ENCODE measurements around the gene ABTB2.
A peak's percentile ranks its signal among the peaks of the same experiment; 100 is the strongest.

Gene ABTB2

GRCh38 chr11:34313099-34313517, 44.7 kb downstream of the ABTB2 start:
- no peak for DNase-seq

- no peak for DNase-seq
Observed at GRCh38 chr11:34311126-34311525, 46.7 kb downstream of the ABTB2 start.

DNA sequence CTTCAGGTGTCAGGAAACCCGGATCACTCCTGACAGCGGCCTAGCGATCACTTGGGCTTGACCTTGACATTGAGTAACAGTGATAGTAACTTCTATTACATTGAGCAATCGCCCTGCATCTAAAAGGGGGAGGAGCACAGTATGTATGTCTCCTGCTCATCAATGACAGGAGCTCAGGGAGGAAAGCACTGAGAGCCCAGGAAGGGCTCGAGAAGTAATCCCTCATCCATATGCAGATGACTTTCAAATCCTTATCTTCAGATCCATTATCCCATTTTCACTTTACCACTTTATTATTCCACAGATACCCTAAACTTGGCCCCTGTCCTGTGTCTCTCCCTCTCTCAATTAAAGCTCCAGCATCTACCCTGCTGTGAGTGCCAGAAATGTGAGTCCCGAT, 47.8 kb downstream of the ABTB2 start:
- DNase-seq: no peak

GRCh38 chr11:34308913-34309585, 48.8 kb downstream of the ABTB2 start:
- DNase-seq: no peak

DNA sequence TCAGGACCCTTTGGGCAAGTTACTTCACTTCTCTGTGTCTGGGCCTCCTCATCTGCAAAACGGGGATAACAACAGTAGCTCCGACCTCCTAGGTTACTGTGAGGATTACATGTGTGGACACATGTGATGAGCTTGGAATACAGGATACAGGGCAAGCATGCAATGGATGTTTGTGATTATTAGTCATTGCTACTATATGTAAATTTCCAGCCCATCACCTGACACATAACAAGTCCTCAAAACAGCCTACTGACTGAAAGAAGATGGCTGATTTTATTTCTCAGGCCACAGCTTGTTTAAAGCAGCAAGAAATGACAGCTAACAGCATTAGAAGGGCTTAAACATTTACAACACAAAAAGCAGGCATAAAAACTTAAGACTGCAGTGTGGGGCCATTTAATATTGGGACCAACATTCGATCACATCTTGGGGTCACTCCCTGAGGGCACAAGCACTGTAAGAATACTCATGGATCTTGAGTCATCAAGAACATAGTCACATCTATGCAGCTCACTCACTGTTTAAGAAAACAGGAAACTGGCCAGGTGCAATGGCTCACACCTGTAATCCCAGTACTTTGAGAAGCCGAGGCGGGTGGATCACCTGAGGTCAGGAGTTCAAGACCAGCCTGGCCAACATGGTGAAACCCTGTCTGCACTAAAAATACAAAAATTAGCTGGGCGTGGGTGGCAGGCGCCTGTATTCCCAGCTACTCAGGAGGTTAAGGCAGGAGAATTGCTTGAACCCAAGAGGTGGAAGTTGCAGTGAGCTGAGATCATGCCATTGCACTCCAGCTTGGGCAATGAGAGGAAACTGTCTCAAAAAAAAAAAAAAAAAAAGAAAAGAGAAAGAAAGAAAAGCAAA, 49.5 kb downstream of the ABTB2 start:
- no peak for DNase-seq

GRCh38 chr11:34305780-34306179, 52.0 kb downstream of the ABTB2 start:
- DNase-seq: no peak

DNA sequence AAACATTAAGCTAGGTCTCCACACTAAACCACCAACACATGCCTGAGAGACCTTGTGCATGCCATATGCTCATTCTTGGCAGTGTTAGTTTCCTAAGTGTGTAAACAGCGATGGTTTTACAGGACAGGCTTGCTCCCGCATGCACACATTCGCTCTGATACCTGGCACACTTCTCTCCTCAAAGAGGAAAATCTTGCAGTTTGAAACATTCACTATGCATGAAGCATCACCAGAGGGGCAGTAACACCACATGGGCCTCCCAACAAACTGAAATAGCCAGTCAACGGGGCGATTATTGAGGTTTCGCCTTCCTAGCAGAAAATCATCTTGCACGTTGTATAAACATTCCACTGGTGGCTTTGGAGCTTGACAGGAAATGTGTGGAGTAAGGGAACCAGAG, 52.6 kb downstream of the ABTB2 start:
- no peak for DNase-seq

DNA sequence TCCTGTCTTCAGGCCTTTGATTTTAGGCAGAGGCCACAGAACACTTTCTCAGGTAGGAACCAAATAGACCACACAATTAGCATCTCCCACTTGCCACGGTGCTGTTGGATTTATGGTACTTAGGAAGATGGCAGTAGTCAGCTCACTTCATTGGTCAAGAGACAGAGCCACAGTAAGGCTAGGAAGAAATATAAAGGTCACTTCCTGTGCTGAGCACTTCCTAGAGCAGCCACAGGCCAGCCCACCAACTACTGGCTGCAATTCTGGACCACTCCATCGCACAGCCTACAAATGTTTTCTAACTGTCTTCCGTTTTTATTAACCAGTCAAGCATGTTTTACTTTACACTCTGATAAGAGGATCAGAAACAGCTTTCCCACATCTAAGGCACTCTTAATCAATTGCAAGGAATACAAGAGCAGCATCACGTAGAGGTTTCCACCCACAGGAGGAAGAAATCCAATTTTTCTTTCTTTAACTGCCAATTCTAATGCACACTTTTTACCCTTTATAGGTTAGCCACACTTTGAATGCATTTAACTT, 54.7 kb downstream of the ABTB2 start:
- no peak for DNase-seq

DNA sequence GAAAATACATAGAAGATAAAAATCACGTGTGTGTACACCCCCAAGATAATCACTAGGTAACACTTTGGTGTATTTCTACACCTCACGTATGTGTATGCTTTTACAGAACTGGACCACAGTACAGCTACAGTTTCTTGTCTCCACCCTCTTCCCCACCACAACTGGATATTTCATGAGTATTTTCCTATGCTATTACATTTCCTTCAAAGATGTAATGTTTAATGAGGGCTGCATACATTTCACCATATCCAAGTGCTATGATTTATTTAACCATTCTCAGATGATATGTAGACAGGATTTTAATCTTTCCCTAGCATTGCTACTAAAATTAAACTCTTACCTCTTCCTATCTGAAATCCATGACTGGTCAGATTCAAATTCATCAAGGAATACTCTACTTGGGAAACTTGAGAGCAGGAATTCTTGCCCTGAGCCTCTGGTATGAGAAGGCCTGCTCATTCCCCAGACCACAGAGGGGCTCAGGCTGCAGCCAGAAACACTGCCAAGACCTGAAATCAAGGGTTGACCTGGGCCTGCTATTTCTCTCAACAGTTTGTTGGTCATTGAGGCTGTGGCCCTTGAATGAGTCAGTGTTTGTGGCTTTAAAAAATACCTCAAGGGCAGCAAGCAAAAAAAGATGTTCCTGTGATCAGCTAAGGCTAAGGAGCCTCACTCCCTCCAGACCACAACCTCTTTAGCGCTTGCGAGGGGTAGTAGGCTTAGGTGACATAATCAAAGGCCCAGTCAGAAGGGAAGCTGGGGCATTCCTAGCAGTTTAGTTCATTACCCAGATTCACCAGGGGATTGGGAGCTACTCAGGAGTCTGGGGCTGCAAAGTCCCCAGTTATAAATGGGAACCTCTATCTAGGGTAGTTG, 55.5 kb downstream of the ABTB2 start:
- peak; percentile 40 for DNase-seq

- DNase-seq: no peak
Observed at GRCh38 chr11:34300926-34301295, 56.9 kb downstream of the ABTB2 start.

GRCh38 chr11:34300026-34300925, 57.5 kb downstream of the ABTB2 start:
- DNase-seq: no peak

GRCh38 chr11:34299284-34299972, 58.4 kb downstream of the ABTB2 start:
- DNase-seq: no peak

DNA sequence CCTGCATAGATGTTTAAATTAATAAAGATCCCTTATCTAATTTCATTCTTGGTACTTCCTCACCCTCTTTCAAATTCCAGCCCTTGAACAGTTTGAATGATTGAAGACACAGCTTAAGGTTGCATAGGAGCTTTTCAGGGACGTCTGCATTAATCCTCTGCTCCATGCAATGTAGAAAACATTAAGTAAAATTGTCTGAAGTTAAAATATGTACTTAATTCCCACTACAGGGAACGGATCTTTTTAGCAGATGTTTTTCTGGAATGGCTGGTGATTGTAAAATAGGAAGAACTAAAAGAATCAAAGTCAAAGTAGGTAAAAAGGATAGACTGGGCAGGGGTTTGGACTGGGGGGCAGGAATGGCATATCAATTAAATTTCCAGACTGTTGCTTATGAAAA, 58.9 kb downstream of the ABTB2 start:
- no peak for DNase-seq

- no peak for DNase-seq
Observed at GRCh38 chr11:34296412-34296811, 61.4 kb downstream of the ABTB2 start.

DNA sequence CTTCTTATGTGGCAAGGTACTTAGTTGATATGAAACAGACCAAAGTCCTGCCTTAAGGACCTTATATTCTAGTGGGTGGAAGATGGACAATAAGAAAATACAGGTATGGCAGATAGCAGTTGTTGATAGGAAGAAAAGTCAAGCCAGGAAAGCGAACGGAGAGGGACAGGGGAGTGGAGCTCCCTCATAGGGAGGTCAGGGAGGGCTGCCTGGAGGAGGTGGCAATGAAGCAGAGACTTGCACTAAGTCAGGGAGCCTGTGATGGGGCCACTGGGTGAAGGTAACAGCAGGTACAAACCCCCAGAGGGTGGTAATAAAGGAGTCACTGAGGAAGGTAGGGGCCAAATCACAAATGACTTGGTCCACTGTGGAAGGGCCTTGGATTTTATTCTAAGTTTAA, 65.3 kb downstream of the ABTB2 start:
- no peak for DNase-seq

GRCh38 chr11:34292111-34292510, 65.7 kb downstream of the ABTB2 start:
- DNase-seq: no peak

GRCh38 chr11:34290926-34291325, 66.9 kb downstream of the ABTB2 start:
- no peak for DNase-seq

DNA sequence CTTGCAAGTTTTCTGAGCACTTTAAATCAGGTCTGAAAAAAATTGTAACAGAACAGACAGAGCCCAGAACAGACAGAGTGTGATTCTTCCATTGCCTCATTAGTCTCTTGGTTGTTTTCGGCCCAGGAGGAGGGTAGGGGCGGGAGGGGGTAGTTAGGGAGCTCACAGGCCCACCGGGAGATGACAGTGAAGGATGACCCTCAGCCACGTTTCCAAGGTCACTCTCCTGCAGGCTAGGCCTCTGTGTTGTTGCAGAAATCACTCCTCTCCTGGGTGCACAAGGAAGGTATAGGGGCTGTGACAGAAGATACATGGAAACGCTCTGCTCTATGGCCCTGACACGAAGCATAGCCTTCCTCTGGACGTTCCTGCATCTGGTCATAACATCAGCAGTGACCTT, 69.3 kb downstream of the ABTB2 start:
- DNase-seq: no peak

GRCh38 chr11:34284811-34285481, 72.9 kb downstream of the ABTB2 start:
- DNase-seq: no peak

GRCh38 chr11:34284156-34284555, 73.7 kb downstream of the ABTB2 start:
- no peak for DNase-seq
